Measurements from ENCODE around the gene PSMD14. TPM values are rescaled to one million over a fixed set of nuclear protein-coding genes. Genes with fewer than 3 reads are reported as not detected.
"Not testable (repeated sequence)": the region's sequence is repeated elsewhere in the genome, so short reads cannot be mapped to it uniquely, and the experiment has no call there.

Gene PSMD14
- total and polyA plus RNA-seq, 8 donors = 36.7 to 64.3 (median 40.9) TPM

DNA sequence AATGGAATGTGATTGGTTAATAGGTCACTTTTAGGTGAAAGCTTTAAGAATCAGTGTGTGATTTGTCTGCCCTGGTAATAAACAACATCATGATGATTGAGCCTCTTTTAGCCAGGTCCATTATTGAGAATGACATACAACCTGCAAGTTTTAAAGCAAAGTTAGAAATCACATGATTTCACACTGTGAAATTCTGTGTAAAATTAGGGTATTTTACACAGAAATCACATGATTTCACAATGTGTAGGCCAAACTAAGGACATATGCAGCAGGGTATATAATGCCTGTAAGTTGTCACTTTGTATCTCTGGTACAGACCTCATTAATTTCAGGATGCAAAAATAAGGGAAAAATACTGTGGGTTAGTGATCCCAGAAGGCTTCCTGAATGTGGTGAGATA is 16.7 kb downstream of the PSMD14 start:
- no peak overlapping the region for H3K4me3 ChIP-seq
- DNase-seq = no peak
- TF ChIP-seq, protein P1, sequence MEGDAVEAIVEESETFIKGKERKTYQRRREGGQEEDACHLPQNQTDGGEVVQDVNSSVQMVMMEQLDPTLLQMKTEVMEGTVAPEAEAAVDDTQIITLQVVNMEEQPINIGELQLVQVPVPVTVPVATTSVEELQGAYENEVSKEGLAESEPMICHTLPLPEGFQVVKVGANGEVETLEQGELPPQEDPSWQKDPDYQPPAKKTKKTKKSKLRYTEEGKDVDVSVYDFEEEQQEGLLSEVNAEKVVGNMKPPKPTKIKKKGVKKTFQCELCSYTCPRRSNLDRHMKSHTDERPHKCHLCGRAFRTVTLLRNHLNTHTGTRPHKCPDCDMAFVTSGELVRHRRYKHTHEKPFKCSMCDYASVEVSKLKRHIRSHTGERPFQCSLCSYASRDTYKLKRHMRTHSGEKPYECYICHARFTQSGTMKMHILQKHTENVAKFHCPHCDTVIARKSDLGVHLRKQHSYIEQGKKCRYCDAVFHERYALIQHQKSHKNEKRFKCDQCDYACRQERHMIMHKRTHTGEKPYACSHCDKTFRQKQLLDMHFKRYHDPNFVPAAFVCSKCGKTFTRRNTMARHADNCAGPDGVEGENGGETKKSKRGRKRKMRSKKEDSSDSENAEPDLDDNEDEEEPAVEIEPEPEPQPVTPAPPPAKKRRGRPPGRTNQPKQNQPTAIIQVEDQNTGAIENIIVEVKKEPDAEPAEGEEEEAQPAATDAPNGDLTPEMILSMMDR (IDR thresholded peaks at IDR 0.05) = no peak
- intact Hi-C loops (cut with DNase I) = no loop called here
- H3K27me3 ChIP-seq = no peaks in the 10 kb centered on the region
- peaks cover 0 to 36% of the 10 kb centered on the region in 2 donors for H3K36me3 ChIP-seq
- H3K27ac ChIP-seq = no peak overlapping the region
- H3K4me1 ChIP-seq = no peaks in the 10 kb centered on the region
- H3K9me3 ChIP-seq = no peaks in the 10 kb centered on the region
- ATAC-seq = no peak

DNA sequence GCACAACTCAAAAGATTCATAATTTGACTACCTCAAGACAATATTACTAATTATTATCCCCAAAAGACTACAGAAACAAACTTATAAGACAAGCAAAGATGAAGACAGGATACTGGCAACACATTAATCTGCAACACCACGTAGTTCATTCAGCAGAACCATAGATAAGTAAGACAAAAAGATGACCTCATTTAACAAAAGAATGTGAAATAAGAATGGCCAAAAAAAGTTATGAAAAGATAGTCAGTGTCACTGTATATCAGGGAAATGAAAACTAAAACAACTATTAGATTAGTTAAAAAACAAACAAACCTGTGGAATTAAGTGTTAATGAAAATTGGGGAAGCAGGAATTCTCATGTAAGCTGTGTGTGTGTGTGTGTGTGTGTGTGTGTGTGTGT is 19.4 kb downstream of the PSMD14 start:
- TF ChIP-seq, protein P1 (IDR thresholded peaks at IDR 0.05) = no peak
- no peak overlapping the region for H3K27ac ChIP-seq
- DNase-seq (no peak), ATAC-seq (no peak)
- intact Hi-C loops (cut with DNase I) = no loop called here
- no peaks in the 10 kb centered on the region for H3K27me3 ChIP-seq
- H3K4me3 ChIP-seq = no peak overlapping the region
- H3K9me3 ChIP-seq = no peaks in the 10 kb centered on the region
- H3K4me1 ChIP-seq = no peaks in the 10 kb centered on the region
- H3K36me3 ChIP-seq = peaks cover 0 to 15% of the 10 kb centered on the region in 2 donors

GRCh38 chr2:161332371-161332967 is 24.2 kb downstream of the PSMD14 start:
- H3K36me3 ChIP-seq = no peaks in the 10 kb centered on the region
- ATAC-seq (no peak), DNase-seq (no peak)
- intact Hi-C loops (cut with DNase I) = no loop called here
- no peak overlapping the region for H3K4me3 ChIP-seq
- H3K4me1 ChIP-seq = no peaks in the 10 kb centered on the region
- H3K27ac ChIP-seq = no peak overlapping the region
- TF ChIP-seq, protein P1 (IDR thresholded peaks at IDR 0.05) = no peak
- H3K9me3 ChIP-seq = no peaks in the 10 kb centered on the region
- H3K27me3 ChIP-seq = no peaks in the 10 kb centered on the region

DNA sequence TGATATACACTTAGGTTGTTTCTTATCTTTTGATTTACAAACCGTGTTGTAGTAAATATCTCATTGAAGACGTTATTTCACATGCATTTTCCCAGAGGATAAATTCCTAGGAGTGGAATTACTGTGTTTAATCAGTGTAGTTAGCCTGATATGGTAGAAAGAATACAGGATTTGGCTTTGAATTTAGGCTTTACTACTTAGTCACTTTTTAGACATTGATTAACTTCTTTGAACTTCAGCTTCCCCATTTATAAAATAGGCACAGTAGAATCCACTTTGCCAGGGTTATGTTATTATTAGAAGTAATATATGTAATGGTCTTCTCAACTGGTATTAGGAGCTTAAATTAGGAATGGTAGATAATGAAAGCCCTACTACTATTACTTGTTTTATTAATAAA is 27.4 kb downstream of the PSMD14 start:
- H3K9me3 ChIP-seq = no peaks in the 10 kb centered on the region
- intact Hi-C loops (cut with DNase I) = no loop called here
- H3K27me3 ChIP-seq = no peaks in the 10 kb centered on the region
- TF ChIP-seq, protein P1 (IDR thresholded peaks at IDR 0.05) = no peak
- DNase-seq = no peak
- ATAC-seq = no peak
- no peak overlapping the region for H3K27ac ChIP-seq
- H3K4me3 ChIP-seq = no peak overlapping the region
- no peaks in the 10 kb centered on the region for H3K4me1 ChIP-seq
- H3K36me3 ChIP-seq = peaks cover 0 to 4% of the 10 kb centered on the region in 2 donors

GRCh38 chr2:161337247-161337646 is 29.0 kb downstream of the PSMD14 start:
- intact Hi-C loops (cut with DNase I) = no loop called here
- ATAC-seq = no peak
- TF ChIP-seq, protein P1 (IDR thresholded peaks at IDR 0.05) = no peak
- H3K36me3 ChIP-seq = peaks cover 0 to 6% of the 10 kb centered on the region in 2 donors
- no peak overlapping the region for H3K27ac ChIP-seq
- no peaks in the 10 kb centered on the region for H3K9me3 ChIP-seq
- no peaks in the 10 kb centered on the region for H3K27me3 ChIP-seq
- no peak for DNase-seq
- no peak overlapping the region for H3K4me3 ChIP-seq
- H3K4me1 ChIP-seq = no peaks in the 10 kb centered on the region

- intact Hi-C loops (cut with DNase I) = not testable (repeated sequence)
Observed at GRCh38 chr2:161339532-161339931, 31.3 kb downstream of the PSMD14 start.

DNA sequence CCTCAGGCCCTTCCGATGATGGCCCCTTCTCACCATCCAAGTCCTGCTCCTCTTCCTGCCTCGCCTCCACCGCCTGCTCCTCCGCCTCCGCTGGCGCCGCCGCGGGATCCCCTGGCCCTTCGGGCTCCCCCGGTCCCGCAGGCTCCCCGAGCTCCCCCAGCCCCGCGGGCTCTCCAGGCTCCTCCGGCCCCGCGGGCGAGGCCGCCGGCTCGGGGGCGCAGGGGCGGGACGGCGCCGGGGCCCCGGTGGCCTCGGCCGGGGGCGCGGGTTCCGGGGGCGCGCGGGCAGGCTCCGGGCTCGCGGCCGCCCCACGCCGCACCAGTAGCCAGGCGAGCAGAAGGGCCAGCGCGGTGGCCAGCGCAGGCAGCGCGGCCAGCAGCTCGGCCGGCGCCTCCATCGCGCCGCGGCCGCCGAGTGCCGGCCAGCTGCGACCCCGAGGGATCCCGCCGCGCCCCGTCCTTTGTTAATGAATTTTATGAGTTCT is 32.7 kb downstream of the PSMD14 start:
- peak; percentile 19 for ATAC-seq
- H3K9me3 ChIP-seq; H3K27ac ChIP-seq; intact Hi-C loops (cut with DNase I); H3K4me1 ChIP-seq; DNase-seq; H3K27me3 ChIP-seq; H3K4me3 ChIP-seq: not testable (repeated sequence)
- H3K36me3 ChIP-seq = peaks cover 0 to 14% of the 10 kb centered on the region in 2 donors

More at GRCh38 chr2:161339532-161339931, 31.3 kb downstream of the PSMD14 start:
- DNase-seq, H3K4me1 ChIP-seq, ATAC-seq, H3K9me3 ChIP-seq, H3K27me3 ChIP-seq, H3K4me3 ChIP-seq, H3K27ac ChIP-seq: not testable (repeated sequence)
- H3K36me3 ChIP-seq = peaks cover 0 to 14% of the 10 kb centered on the region in 2 donors

All from left lung (tissue), 10 donors.